Upper lobe of right lung (tissue), 1 donor: ENCODE measurements around the gene VENTX. TPM values are rescaled to one million over a fixed set of nuclear protein-coding genes. Genes with fewer than 3 reads are reported as not detected.

Source experiments
- ATAC-seq: fragments of 200-7000 bp; cut with Tn5 transposase; one replicate; pipeline ENCODE4 v1.9.1; 2020; ENCODE audit warnings: mild to moderate bottlenecking, moderate library complexity
- DNase-seq: peaks from one replicate; pipeline ENCODE4 v3.0.0-alpha.2; 2020
- H3K27ac ChIP-seq: fragments of 200-600 bp; one replicate; pipeline ENCODE4 v1.8.0; 2022
- H3K27me3 ChIP-seq: fragments of 200-600 bp; one replicate; pipeline ENCODE4 v1.8.0; 2022; ENCODE audit warnings: mild to moderate bottlenecking
- H3K36me3 ChIP-seq: fragments of 200-600 bp; one replicate; pipeline ENCODE4 v1.8.0; 2022
- H3K4me1 ChIP-seq: fragments of 200-600 bp; one replicate; pipeline ENCODE4 v1.8.0; 2022
- H3K4me3 ChIP-seq: fragments of 200-600 bp; one replicate; pipeline ENCODE4 v1.8.0; 2022; ENCODE audit warnings: mild to moderate bottlenecking
- H3K9me3 ChIP-seq: fragments of 200-600 bp; one replicate; pipeline ENCODE4 v1.8.0; 2022
- CTCF ChIP-seq: fragments of 200-600 bp; IDR thresholded peaks from one replicate; pipeline ENCODE4 v1.8.0; 2022; ENCODE audit warnings: antibody characterized with exemption
- intact Hi-C: fragments of 100-400 bp; cut with DNase I; formaldehyde crosslinking; loops from one replicate; pipeline ENCODE4 v1.11.0; 2022
- microRNA-seq: library from miRNA; unstranded; fragments of <30 nt; microRNA quantifications from one replicate; pipeline ENCODE4 v1.2.0, GENCODE V29; 2020; ENCODE audit warnings: borderline microRNAs expressed
- total RNA-seq: library from RNA; stranded (reverse); fragmentation: NEBNext Ultra II Directional; extraction: Animal tissue kit (Norgen Biotek cat#: 25700); gene quantifications from one replicate; pipeline ENCODE4 v1.2.1, GENCODE V29; 2021
- donor health status: DM: no; HTN: yes; CAD: no; lungs with severe emphysema.

Gene VENTX
- total RNA-seq, 1 donor from 2014 or later = 3.4 TPM

- ATAC-seq (no peak), DNase-seq (no peak)
- no peak overlapping the region for H3K4me3 ChIP-seq
- no peak for TF ChIP-seq CTCF
- H3K27ac ChIP-seq = no peak overlapping the region
- H3K9me3 ChIP-seq = no peaks in the 10 kb centered on the region
- peaks cover 85% of the 10 kb centered on the region for H3K36me3 ChIP-seq
- intact Hi-C loops = no loop called here
- H3K27me3 ChIP-seq = no peaks in the 10 kb centered on the region
- H3K4me1 ChIP-seq = peaks cover 4% of the 10 kb centered on the region
Measured at GRCh38 chr10:133283931-133284330, 46.3 kb downstream of the VENTX start.

- intact Hi-C loops = no loop called here
- TF ChIP-seq CTCF = no peak
- no peak overlapping the region for H3K4me3 ChIP-seq
- no peak overlapping the region for H3K27ac ChIP-seq
- no peaks in the 10 kb centered on the region for H3K4me1 ChIP-seq
- DNase-seq (no peak), ATAC-seq (no peak)
- peaks cover 89% of the 10 kb centered on the region for H3K36me3 ChIP-seq
- H3K27me3 ChIP-seq = no peaks in the 10 kb centered on the region
- no peaks in the 10 kb centered on the region for H3K9me3 ChIP-seq
Measured at GRCh38 chr10:133285217-133285616, 47.6 kb downstream of the VENTX start.

- Histone ChIP-seq H3K9me3 (no peaks in the 10 kb centered on the region), H3K4me1 (no peaks in the 10 kb centered on the region), H3K27ac (no peak overlapping the region), H3K36me3 (peaks cover 93% of the 10 kb centered on the region), H3K27me3 (no peaks in the 10 kb centered on the region), H3K4me3 (no peak overlapping the region)
- ATAC-seq (no peak), DNase-seq (no peak)
- no peak for TF ChIP-seq CTCF
- intact Hi-C loops = no loop called here
Measured at GRCh38 chr10:133286366-133286765, 48.7 kb downstream of the VENTX start.

GRCh38 chr10:133287832-133288500, 50.3 kb downstream of the VENTX start:
- ATAC-seq = peak; percentile 25
- peaks cover 84% of the 10 kb centered on the region for H3K36me3 ChIP-seq
- DNase-seq = no peak
- intact Hi-C loops = no loop called here
- no peak for TF ChIP-seq CTCF
- H3K9me3 ChIP-seq = no peaks in the 10 kb centered on the region
- no peaks in the 10 kb centered on the region for H3K27me3 ChIP-seq
- no peak overlapping the region for H3K27ac ChIP-seq
- no peak overlapping the region for H3K4me3 ChIP-seq
- no peaks in the 10 kb centered on the region for H3K4me1 ChIP-seq

GRCh38 chr10:133289761-133290160, 52.1 kb downstream of the VENTX start:
- ATAC-seq (no peak), DNase-seq (no peak)
- Histone ChIP-seq H3K9me3 (no peaks in the 10 kb centered on the region), H3K27me3 (no peaks in the 10 kb centered on the region), H3K36me3 (peaks cover 84% of the 10 kb centered on the region), H3K27ac (no peak overlapping the region), H3K4me1 (no peaks in the 10 kb centered on the region), H3K4me3 (no peak overlapping the region)
- no peak for TF ChIP-seq CTCF
- intact Hi-C loops = no loop called here

Small RNAs within 50 kb of the gene (microRNA-seq; reads per million reads assigned to microRNA genes)
- 7.4 reads per million, percentile 34 among the genes with 10 or more reads in this experiment for gene MIR202

Other genes starting within 250 kb of the VENTX start
- gene ADGRA1, start 149.9 kb upstream of the VENTX start, total RNA-seq = not detected
- 14.3 TPM for gene KNDC1, start 77.6 kb upstream of the VENTX start, total RNA-seq
- not detected for gene UTF1, start 7.6 kb upstream of the VENTX start, total RNA-seq
- 20.3 TPM for gene ADAM8, start 39.0 kb downstream of the VENTX start, total RNA-seq
- 44.6 TPM for gene TUBGCP2, start 71.0 kb downstream of the VENTX start, total RNA-seq
- gene ZNF511, start 71.1 kb downstream of the VENTX start, total RNA-seq = 42.8 TPM
- gene CALY, start 99.0 kb downstream of the VENTX start, total RNA-seq = not detected
- not detected for gene PRAP1, start 109.5 kb downstream of the VENTX start, total RNA-seq
- gene FUOM, start 120.2 kb downstream of the VENTX start, total RNA-seq = 21.2 TPM
- gene ECHS1, start 135.5 kb downstream of the VENTX start, total RNA-seq = 55.8 TPM
- gene PAOX, start 141.4 kb downstream of the VENTX start, total RNA-seq = 6.0 TPM
- 33.0 TPM for gene MTG1, start 156.3 kb downstream of the VENTX start, total RNA-seq
- not detected for gene SPRN, start 186.8 kb downstream of the VENTX start, total RNA-seq
- 2.6 TPM for gene SCART1, start 216.1 kb downstream of the VENTX start, total RNA-seq